NCI-H2029 (cell line): Measurements from ENCODE around the gene SMIM28.

Experiments
- DNase-seq: peaks from one replicate; lab custom pipeline; 2025; lab: John Stamatoyannopoulos, UW

The SMIM28 gene

DNA sequence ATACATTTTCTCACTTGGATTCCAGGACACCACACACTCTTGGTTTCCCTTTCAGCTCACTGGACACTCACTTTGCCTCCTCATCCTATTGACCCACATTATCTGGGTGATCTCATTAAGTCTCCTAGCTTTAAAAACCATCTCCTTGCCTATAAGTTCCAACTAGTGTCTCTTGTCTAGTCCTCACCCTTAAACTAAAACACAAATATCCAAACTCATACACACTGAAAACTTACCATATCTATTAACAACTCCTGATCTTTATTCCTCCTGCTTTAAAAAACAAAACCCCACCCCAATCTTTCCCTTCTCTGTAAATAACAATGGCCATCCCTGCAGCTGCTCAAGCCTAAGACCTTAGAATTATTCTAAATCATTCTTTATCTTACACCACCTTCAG, 3.5 kb upstream of the SMIM28 start:
- DNase-seq, result no peak

DNA sequence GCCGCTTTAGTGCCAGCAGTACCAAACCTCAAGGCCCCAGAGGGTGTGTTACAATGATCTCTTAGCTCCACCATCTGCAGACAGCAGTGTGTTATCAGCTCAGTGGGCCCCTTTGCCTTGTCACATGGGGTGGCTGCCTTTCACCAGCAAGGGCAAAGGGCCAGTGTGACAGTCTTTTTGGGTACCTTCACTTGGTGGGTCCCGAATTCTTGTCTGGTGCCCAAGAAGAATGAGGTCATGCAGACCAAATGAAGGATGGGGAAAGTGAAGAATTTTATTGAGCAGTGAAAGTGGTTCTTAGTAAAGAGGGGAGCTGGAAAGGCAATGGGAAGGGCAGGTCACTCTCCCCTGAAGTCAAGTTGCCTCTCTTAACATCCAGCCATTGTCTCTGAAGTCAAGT, 2.9 kb upstream of the SMIM28 start:
- DNase-seq, result no peak

DNA sequence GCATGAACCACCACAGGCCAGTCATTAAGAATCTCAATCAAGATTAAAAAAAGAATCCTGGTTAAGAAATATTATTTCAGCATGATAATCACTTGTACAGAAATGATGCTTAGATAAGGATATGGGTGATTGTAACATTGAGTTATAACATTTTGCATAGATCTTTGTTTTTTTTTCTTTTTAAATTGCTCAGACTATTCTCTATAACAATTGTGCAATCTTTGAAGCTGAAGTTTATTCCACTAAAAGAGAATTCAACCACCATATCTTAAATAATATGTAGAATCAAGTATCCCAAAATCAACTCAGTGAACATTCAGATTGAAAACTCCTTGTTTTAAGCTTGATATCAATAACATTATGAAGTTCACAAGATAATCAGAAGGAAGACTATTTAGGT, 663 bp upstream of the SMIM28 start:
- DNase-seq, result no peak

DNA sequence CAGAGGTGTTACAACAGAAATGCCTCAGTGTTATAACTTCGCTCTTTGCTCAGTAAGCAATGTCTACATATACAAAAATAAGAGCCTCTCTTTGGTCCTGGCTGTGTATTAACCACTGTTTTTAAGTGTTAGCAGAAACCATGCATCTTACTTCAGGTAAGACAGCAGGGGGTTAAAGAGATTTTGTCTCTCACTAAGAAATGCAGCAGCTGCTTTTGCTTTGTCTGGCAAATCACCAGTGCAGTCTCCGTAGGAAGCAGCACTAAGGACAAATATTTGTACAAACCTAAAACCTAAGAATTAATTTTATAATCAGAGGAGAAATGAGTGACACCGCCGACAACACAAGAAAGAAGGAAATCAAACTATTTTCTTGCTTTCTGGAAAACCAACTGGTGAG, 758 bp downstream of the SMIM28 start:
- DNase-seq, result peak; percentile 5

DNA sequence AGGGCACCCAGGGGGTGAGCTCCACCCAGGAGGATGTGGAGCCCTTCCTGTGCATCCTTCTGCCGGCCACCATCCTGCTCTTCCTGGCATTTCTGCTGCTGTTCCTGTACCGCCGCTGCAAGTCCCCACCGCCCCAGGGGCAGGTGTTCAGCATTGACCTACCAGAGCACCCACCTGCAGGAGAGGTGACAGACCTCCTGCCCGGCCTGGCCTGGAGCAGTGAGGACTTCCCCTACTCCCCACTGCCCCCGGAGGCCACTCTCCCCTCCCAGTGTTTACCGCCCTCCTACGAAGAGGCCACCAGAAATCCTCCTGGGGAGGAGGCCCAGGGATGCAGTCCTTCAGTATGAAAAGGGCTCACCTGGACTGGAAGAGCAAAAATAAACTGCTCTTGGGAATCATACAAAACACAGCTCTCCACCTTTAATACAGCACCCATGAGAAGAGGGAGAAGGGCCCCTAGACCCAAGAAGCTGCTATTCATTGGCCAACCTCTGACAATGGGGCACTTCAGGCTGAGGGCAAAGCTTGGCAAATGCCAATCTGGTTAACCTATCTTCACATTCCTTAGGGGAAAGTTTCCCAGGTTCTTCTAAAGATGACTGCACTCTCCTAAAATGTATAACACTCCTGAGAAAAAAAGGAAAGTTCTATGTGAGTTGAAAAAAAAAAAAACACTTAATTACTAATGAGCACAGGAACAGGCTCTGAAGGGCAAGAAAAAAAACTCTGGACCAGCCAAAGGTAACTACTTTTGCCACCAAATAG, 5.0 kb downstream of the SMIM28 start:
- DNase-seq, result no peak

DNA sequence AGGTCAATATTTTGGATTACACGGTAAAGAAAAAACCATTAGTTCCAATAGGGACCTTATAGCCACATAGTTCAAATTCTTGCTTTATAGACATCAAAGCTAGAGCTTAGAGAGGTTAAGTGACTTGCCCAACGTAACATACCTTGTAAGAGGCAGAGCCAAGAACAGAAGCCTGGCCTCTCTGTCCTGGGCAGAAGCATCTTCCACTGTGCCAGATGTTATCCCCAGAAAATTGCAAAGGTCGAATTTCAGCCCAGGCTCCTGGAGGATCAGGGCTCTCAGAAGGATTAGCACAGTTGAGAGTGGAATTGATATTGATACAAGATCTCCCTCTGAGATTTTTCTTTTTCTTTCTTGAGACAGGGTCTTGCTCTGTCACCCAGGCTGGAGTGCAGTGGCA, 6.1 kb downstream of the SMIM28 start:
- DNase-seq, result no peak

DNA sequence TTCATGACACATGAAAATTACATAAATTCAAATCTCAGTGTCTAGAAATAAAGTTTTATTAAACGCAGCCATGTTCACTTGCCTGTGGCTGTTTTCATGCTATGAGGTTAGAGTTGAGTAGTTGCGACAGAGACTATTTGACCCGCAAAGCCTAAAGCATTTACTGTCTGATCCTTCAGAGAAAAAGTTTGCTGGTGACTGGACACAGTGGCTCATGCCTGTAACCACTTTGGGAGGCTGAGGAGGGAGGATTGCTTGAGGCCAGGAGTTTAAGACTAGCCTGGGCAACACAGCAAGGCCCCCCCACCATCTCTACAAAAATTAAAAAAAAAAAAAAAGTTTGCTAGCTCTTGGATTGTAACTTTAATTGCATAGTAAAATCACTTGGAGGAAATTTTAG, 9.2 kb downstream of the SMIM28 start:
- no peak for DNase-seq

DNA sequence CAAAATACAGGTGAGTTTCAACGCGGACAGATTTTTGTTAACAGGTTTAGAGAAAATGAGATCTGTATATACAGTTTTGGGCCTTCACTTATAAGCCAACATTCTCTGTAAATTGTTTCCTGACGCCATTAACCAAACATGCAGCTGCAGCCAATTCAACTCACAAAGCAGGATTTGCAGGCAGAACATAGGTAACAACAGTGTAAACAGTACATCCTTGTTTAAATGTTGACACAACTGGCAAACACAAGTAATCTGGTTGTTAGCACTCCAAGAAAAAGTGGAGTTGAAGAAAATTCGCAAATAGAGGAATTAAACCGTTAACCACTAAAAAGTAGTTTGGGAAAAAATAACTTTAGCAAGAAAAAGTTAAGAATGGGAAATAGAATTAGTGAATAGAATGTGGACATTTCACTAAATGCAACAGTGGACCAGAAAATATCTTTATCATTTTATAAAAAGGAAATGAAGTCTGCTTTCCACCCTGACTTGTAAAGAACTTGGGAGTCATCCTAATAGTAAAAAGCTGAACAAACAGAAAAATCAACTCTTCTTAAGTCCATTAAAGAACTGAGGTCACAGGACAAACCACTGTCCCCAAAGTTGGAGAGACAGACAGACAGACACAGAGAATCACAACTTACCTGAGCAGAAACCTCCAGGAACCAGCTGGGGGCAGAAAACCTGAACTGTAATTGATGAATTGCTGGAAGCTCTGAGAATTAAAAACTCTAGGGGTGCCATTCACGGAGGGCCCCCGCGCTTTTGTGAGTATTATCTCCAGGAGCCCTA, 10.1 kb downstream of the SMIM28 start:
- peak; percentile 43 for DNase-seq

DNA sequence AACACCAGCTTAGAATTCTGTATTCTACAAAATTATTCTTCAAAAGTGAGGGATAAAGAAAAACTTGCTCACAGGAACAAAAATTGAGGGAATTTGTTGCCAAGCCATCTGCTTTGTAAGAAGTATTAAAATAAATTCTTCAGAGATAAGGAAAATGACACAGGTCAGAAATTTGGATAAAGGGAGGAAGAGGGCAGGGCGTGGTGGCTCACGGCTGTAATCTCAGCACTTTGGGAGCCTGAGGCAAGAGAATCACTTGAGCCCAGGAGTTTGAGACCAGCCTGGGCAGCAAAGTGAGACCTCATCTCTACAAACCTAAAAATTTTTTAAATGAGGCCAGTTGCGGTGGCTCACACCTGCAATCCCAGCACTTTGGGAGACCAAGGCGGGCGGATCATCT, 11.8 kb downstream of the SMIM28 start:
- DNase-seq, result no peak

DNA sequence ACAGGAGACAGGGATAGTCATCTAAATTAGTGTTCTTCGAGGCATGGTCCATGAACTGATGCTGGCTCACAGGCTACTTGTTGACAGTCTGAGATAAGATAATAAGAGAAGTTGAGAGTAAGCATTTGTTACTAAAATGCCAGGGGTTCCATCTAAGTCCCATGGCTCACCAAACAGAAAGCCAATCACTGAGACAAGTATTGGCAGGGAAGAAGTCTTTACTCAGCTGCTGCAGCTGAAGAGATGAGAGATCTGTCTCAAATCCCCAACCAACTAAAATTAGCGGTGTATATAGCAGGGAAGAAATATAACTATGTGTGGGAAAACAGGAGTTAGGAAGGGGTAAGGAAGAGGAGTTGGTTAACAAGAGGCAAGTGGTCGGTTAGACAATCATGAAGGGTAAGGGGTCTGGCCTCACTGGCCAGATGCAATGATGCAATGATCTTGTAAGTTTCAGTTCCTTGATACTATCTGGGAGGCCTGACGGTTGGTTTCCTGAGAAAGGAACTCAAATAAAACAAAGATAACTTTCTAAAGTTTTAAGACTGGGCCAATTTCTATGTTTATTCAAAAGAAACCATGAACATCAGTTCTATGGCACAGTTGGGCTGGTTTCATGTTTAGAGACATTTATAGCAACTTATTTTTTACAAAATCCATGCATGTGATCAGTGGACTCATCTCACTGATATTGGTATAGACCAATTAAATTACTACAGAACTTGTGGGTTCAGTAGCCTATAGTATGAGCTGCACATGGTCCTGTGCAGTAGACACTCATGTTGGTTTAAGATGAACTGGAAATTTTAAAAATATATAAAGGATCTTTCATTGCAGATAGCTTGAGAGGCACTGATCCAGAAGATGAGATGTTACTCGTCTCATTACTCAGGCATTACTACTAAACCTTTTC, 16.4 kb downstream of the SMIM28 start:
- no peak for DNase-seq

DNA sequence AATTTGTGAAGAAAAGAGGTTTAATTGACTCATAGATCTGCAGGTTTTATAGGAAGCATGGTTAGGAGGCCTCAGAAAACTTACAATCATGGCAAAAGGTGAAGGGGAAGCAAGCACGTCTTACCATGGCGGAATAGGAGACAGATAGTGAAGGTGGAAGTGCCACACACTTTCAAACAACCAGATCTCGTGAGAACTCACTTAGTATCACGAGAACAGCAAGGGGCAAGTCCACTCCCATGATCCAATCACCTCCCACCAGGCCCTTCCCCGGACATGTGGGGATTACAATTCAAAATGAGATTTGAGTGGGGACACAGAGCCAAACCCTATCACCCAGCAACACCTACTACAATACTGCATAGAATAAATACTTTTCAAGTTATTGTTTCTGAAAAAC, 19.0 kb downstream of the SMIM28 start:
- DNase-seq, result no peak

DNA sequence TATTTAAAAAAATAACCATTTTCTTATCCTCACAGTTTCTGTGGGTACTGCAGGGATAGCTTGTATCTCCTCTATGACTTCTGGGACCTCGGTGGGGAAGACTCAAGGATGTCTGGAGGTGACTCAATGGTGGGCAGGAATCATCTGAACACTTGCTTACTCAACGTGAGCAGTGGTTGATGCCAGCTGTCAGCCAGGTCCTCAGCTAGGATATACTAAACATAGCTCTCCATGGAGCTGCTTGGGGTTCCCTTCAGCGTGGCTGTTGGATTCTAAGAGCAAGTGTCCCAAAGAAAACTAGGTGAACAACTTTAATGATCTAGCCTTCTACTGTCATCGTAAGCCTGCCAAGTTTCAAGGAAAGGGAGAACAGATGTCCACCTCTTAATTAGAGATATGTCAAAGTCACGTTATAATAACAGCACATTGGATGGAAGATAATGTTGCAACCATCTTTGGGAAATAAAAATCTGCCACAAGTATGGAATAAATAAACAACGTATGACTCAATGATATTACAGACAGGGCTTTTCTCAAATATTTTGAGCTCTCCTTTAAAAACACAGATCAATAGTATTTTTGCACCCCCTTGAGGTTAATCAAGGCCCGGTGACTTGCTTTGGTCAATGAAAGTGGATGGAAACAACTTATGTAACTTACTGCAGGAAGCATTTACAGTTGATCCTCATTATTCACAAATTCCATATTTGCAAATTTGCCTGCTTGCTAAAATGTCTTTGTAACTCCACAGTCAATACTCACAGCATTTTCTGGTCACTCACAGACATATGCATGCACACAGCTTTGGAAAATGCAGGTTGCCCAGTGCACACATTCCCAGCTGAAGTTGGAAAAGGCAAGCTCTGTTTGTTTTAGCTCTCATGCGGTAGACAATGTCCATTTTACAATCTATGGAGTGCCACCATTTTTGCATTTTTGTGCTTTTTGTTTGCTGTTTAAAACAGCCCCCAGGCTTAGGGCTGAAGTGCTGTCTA, 19.7 kb downstream of the SMIM28 start:
- no peak for DNase-seq

DNA sequence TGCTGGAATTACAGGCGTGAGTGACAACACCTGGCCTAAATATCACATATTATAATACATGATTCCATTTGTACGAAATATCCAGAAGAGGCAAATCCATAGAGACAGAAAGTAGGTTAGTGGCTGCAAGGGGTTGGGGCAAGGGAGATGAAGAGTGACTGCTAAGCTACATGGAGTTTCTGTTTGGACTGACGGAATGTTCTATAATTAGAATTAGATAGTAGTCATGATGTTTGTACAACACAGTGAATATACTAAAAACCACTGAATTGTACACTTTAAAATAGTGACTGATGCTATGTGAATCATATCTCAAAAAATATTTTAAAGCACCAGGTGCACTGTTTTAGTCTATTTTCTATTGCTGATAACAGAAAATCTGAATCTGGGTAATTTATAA, 22.6 kb downstream of the SMIM28 start:
- no peak for DNase-seq

DNA sequence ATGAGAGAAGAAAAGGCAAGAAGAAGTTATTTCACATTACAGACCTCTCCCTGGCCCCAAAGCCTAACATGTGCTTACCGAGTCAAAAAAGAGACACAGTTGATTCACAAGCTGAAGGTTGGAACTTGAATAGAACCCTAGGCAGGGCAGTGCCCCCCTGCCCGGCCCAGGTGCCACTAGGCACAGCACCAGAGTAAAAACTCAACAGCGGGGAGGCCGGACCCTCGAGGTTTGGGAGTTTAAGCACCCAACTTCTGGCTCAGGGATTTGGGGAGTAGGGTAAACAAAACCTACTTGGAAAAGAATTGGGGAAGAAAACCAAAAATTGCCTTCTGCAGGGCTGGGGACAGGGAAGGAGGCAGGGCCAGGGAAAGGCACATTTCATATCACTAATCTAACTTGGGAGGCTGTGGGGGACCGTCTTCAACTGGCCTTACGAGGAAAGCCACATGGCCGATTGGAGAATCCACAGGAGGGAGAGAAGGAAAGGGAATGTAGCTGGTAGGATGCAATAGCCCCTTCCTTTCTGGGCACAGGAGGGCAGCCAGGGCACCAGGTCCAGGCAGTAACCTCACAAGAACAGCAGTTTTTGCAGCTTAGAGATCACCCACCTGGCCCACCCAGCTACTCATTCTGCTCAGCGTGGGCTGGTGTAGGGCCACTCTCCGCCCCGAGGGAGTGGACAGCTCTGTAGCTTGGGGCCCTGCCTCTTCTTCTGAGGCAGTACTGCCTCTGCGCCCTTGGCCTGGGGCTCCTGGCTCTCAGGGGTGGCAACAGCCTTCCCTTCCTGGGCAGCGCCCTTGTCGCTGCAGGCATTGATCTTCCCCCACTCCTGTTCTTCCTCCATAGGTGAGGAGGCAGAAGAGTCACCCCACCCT, 24.5 kb downstream of the SMIM28 start:
- no peak for DNase-seq

DNA sequence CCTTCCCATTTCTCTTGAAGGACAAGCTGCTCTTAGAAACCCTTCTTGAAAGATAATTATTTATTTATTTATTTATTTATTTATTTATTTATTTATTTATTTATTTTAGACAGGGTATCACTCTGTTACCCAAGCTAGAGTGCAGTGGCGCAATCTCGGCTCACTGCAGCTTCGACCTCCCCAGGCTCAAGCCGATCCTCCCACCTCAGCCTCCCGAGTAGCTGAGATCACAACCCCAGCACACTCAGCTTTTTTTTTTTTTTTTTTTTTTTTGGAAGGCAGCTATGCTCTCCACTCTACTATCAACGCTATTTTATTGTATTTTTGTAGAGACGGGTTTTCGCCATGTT, 25.1 kb downstream of the SMIM28 start:
- DNase-seq, result no peak

DNA sequence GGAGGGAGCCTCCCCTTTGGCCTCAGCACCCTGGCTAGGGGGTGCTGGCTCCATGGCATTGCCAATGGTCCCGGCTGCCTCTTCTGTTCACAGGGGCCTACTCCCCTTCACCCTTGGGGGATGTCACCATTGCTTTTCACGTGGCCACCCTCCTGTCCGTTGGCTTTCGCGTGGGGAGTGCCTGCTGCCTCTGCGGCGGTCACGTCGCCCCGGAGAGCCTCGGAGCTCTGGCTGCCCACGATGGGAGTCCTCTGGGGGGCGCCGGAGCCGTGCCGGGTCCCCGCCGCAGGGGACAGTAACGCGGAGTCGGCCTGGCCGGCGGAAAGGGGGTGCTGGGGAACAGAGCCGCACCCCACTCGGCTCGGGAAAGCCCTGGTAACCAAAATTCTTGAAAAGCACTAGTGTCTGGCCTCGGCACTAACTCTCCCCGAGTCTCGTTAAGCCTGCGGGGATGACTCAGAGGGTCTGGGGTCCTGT, 25.7 kb downstream of the SMIM28 start:
- DNase-seq, result no peak

DNA sequence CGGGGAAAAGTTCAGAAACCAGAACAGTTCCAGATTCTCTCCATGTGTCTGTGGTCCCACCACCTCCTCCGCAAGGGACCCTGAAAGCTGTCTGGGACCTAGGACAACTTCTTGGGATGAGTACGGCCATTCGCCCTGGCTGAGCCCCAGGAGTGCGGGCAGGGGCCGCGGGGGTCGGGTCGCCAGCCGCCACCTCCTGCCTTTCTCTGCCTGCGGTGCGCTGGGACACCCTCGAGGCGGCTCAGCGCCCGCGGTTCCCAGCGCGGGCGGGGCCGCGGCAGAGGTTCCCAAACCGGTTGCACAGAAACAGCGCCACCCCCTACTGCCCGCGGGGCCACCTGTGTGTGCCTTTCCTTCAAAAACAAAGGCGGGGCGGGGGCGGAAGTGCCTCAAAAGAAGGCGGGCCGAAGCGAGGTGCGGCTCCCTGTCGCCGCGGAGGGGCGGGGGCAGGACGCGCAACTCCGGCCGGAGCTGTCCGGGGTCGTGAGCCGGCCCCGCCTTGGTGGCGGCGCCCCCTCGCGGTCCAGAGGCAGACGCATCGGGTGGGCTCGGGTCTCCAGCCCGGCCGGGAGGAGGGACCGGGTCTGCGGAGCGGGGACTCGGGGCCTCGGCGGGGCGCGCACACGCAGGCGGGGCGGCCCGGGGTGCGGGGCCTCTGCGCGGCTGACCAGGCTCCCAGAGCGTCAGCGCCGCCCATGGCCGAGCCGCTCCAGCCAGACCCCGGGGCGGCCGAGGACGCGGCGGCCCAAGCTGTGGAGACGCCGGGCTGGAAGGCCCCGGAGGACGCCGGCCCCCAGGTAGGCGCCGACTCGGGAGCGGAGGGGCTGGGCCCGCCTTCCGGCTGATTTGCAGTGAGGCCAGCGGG, 26.3 kb downstream of the SMIM28 start, which contains the start of gene HEBP2:
TSS of gene HEBP2 (plus strand) at position 423 of the 865 bp plus-strand sequence. CDS start at position 696, 273 bp downstream.
- DNase-seq, result peak; percentile 80

DNA sequence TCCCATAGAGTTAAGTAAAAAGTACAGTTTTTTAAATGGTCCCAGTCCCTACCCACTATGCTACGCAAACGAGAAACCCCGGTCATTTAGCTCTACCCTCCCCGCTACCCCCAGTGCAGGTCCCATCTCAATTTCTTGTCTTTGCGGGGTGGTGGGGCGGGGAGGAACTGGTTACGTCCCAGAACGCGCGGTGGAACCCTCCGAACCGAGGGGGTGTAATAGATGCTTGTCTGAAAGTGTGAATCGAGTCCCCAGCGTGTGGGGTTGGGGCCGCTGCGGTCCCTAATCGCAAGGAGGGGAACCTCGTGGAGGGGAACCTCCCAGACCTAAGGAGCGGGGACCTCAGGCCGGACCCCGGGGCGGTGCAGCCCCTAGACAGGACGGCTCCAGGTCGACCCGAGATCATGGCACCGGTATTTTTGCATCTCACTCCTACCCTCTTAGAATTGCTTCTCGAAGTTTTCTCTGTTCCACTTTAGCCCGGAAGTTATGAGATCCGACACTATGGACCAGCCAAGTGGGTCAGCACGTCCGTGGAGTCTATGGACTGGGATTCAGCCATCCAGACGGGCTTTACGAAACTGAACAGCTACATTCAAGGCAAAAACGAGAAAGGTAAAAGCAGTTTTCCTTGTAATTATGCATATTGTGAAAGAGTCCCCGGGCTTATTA, 27.1 kb downstream of the SMIM28 start:
- DNase-seq, result no peak
